ENCODE results near the gene AGPAT4.

- no peak for TF ChIP-seq CTCF (optimal IDR thresholded peaks at IDR 0.05 in 1 of 3, IDR thresholded peaks at IDR 0.05 in 1 of 3, conservative IDR thresholded peaks at IDR 0.05 in 1 of 3; ENCODE audit: extremely low read depth in 1 of 3, insufficient read depth in 2 of 3, low read length in 3 of 3)
- TF ChIP-seq EZH2 (IDR thresholded peaks at IDR 0.05; ENCODE audit: low read length) = no peak
These were observed 28.5 kb downstream of the AGPAT4 start for GRCh38 chr6:161245363-161245762.
